Ovary (tissue), 9 donors: Measurements from ENCODE around the gene SEPTIN11. TPM values are rescaled to one million over a fixed set of nuclear protein-coding genes. Genes with fewer than 3 reads are reported as not detected.

Experiments used
- DNase-seq, 5 donors: peaks; one replicate each; pipeline ENCODE4 v3.0.0-alpha.2; 2019 to 2020
- H3K27ac ChIP-seq, 2 donors: fragments of 200-600 bp; one replicate each; pipeline versions ENCODE4 v1.5.1 to v1.8.0; 2019 to 2022
- H3K27me3 ChIP-seq: fragments of 200-600 bp; one replicate; pipeline ENCODE4 v1.8.0; 2022
- H3K36me3 ChIP-seq: fragments of 200-600 bp; sonication (generic); one replicate; pipeline ENCODE4 v1.5.1; 2019
- H3K4me1 ChIP-seq: one replicate; pipeline ENCODE4 v1.8.1; 2013; ENCODE audit warnings: mild to moderate bottlenecking, moderate library complexity; ENCODE audit not compliant: insufficient read depth
- H3K4me3 ChIP-seq: fragments of 200-600 bp; sonication (generic); one replicate; pipeline ENCODE4 v1.5.1; 2017
- H3K9me3 ChIP-seq, 2 donors: fragments of 200-600 bp in 1 of 2; sonication (generic) in 1 of 2; one replicate each; pipeline versions ENCODE4 v1.5.1 to v1.8.1; 2013 to 2019; ENCODE audit warnings: mild to moderate bottlenecking in 1 of 2, moderate library complexity in 1 of 2
- CTCF ChIP-seq, 3 donors: fragments of 450-650 bp in 2 of 3; fragments of 200-600 bp in 1 of 3; IDR thresholded peaks; one replicate each; pipeline versions ENCODE4 v1.5.1 to v1.8.0; 2016 to 2022; ENCODE audit warnings: antibody characterized with exemption in 3 of 3, mild to moderate bottlenecking in 1 of 3
- EP300 ChIP-seq: sonication (generic); formaldehyde crosslinking; IDR thresholded peaks from one replicate; pipeline ENCODE4 v1.6.1; 2017; ENCODE audit warnings: antibody characterized with exemption
- POLR2A ChIP-seq: fragments of 450-650 bp; IDR thresholded peaks from one replicate; pipeline ENCODE4 v1.6.1; 2017; ENCODE audit warnings: antibody characterized with exemption, mild to moderate bottlenecking, moderate library complexity
- WGBS, 3 donors: extraction: QIAGEN DNeasy Blood & Tissue Kit in 1 of 3; methylation state at CpG; one replicate each; pipeline versions ENCODE4 v1.1.5 to v1.1.7; 2013 to 2017; 5-methylcytosine and 5-hydroxymethylcytosine counted together
- intact Hi-C, 4 donors: fragments of 100-400 bp; cut with DNase I; formaldehyde crosslinking; loops; one replicate each; pipeline versions ENCODE4 v1.11.0 to v1.15.1; 2022 to 2023
- polyA plus RNA-seq, 2 donors: library from polyadenylated mRNA; stranded (reverse); fragments of 200-250 nt in 1 of 2; fragments of 350-450 nt in 1 of 2; fragmentation: Illumina TruSeq in 1 of 2; extraction: RNeasy Lipid Tissue Mini Kit (QIAGEN cat#74804) in 1 of 2; gene quantifications; one replicate each; pipeline ENCODE4 v1.2.3, GENCODE V29; 2013 to 2014
- total RNA-seq, 7 donors: library from RNA; depleted of rRNA in 2 of 7; stranded (reverse); fragments of >200 nt in 2 of 7; fragmentation: NEBNext Ultra II Directional in 3 of 7; extraction: Animal tissue kit (Norgen Biotek cat#: 25700) in 3 of 7; gene quantifications; one replicate each; pipeline versions ENCODE4 v1.1.0 to v1.2.4, GENCODE V29; 2016 to 2023
- donor health status: DM: no; HTN: no; CAD: no; lungs with moderate emphysema.
- donor health status: DM: no; HTN: no; CAD: no.
- donor health status: Bipolar disorder and iron deficiency.
- donor health status: DM: yes; HTN: yes; CAD: no.
- donor health status: DM: no; HTN: no; CAD: no.
- donor health status: DM: yes; HTN: yes; CAD: no.

Gene SEPTIN11
- total and polyA plus RNA-seq, 9 donors: 24.3 to 86.0 (median 50.2) TPM

DNA sequence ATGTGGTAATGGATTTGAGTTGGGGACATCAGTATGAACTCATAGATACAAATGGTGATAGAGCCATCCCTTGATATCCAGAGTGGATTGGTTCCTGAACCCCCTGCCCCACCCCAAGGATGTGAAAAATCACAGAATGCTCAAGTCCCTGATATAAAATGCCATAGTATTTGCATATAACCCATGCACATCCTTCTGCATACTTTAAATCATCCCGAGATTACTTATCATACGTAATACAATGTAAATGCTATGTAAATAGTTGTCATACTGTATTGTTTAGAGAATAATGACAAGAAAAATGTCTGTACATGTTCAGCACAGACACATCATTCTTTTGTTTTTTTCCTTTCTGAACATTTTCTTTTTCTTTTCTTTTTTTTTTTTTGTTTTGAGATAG lies 18.9 kb upstream of the SEPTIN11 start:
- 86 to 89% (median 86%) methylated on average over 2 of the region's 2 CpGs for WGBS, 3 donors
- Histone ChIP-seq H3K4me1 (no peaks in the 10 kb centered on the region), H3K27me3 (no peaks in the 10 kb centered on the region), H3K27ac (no peak overlapping the region), H3K4me3 (no peak overlapping the region), H3K36me3 (no peaks in the 10 kb centered on the region), H3K9me3 (no peaks in the 10 kb centered on the region)
- no peak for TF ChIP-seq EP300
- TF ChIP-seq CTCF (IDR thresholded peaks at IDR 0.05): no peak
- TF ChIP-seq POLR2A: no peak
- intact Hi-C loops: no loop called here
- no peak for DNase-seq

- H3K27me3 ChIP-seq: no peaks in the 10 kb centered on the region
- no peaks in the 10 kb centered on the region for H3K36me3 ChIP-seq
- TF ChIP-seq POLR2A (no peak), EP300 (no peak), CTCF (IDR thresholded peaks at IDR 0.05) (no peak)
- no peaks in the 10 kb centered on the region for H3K9me3 ChIP-seq
- no peak overlapping the region for H3K27ac ChIP-seq
- H3K4me1 ChIP-seq: no peaks in the 10 kb centered on the region
- DNase-seq: no peak
- intact Hi-C loops: no loop called here
- no peak overlapping the region for H3K4me3 ChIP-seq
These were observed 18.5 kb upstream of the SEPTIN11 start for GRCh38 chr4:76931087-76931486.

DNA sequence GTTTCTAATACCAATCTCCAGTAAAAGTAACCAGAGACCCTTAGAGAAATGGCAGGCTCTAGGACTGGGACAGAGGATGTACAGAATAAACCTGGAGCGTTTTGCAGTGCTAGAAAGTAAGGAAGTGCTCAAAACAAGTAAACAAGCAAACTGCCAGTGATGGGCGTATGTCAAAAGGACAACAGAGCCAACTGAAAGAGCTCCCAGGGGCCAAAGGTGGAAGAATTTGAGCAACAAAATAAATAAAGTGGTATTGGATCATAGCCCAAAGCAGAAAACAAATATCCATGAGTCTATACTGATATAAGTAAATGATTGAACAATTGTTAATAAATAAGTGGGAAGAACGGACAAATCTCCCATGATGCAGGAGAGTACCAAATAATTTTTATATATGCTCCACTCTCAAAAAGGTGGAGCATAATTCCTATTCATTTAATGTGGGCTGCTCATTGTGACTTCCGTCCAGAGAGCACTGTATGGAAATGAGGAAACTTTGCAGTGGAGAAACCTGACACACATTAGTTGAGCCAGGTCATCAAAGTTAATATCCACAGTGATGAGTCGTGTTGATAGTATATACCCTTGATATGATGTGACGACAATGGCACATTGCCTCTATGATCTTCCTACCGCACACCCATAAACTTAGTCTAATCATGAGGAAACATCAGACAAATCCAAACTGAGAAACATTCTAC lies 17.8 kb upstream of the SEPTIN11 start:
- no peak overlapping the region for H3K27ac ChIP-seq
- H3K27me3 ChIP-seq: no peaks in the 10 kb centered on the region
- WGBS, 3 donors: 89 to 92% (median 90%) methylated on average over 7 of the region's 7 CpGs
- TF ChIP-seq CTCF (IDR thresholded peaks at IDR 0.05) (no peak), POLR2A (no peak), EP300 (no peak)
- intact Hi-C loops: no loop called here
- H3K36me3 ChIP-seq: no peaks in the 10 kb centered on the region
- no peaks in the 10 kb centered on the region for H3K9me3 ChIP-seq
- no peaks in the 10 kb centered on the region for H3K4me1 ChIP-seq
- H3K4me3 ChIP-seq: no peak overlapping the region
- DNase-seq: no peak

DNA sequence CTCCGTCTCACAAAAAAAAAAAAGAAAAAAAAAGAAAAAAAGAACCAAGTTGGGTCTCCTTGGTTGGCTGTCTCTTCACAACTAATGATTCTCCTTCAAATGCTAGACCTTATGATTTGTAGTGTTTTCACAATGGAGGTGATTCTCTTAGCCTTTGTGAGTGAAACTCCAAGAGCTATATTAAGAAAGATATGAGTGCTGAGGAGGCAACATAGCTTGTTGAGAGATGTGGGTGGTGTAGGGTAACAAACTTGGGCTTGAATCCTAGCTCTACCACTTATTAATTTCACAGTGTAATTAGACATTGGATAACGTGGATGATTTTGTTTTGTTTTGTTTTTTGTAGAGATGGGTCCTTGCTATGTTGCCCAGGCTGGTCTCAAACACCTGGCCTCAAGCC lies 10.4 kb upstream of the SEPTIN11 start:
- Histone ChIP-seq H3K4me3 (no peak overlapping the region), H3K27ac (no peak overlapping the region), H3K27me3 (no peaks in the 10 kb centered on the region), H3K9me3 (no peaks in the 10 kb centered on the region), H3K36me3 (no peaks in the 10 kb centered on the region), H3K4me1 (no peaks in the 10 kb centered on the region)
- no peak for DNase-seq
- TF ChIP-seq POLR2A (no peak), CTCF (IDR thresholded peaks at IDR 0.05) (no peak), EP300 (no peak)
- intact Hi-C loops: no loop called here
- 53 to 64% (median 57%) methylated on average over 2 of the region's 2 CpGs for WGBS, 3 donors
